Gastrocnemius medialis (tissue), 4 donors: ENCODE measurements around the gene LINGO1. TPM values are rescaled to one million over a fixed set of nuclear protein-coding genes. Genes with fewer than 3 reads are reported as not detected.

Experiments used
- ATAC-seq, 2 donors: fragments of 150-250 bp; one replicate each; pipeline ENCODE4 v1.9.1; 2016
- DNase-seq, 2 donors: peaks; one replicate each; pipeline ENCODE4 v3.0.0-alpha.2; 2019
- H3K27ac ChIP-seq, 4 donors: fragments of 200-600 bp; sonication (generic); 1 replicate in 1 of 4; 2 replicates in 3 of 4; pipeline ENCODE4 v1.5.1; 2016 to 2018; ENCODE audit warnings: mild to moderate bottlenecking in 2 of 4, moderate library complexity in 1 of 4
- H3K27me3 ChIP-seq, 3 donors: fragments of 200-600 bp; sonication (generic) in 2 of 3; 1 replicate in 1 of 3; 2 replicates in 2 of 3; pipeline versions ENCODE4 v1.5.1 to v1.6.0; 2016 to 2019; ENCODE audit warnings: mild to moderate bottlenecking in 1 of 3, moderate library complexity in 1 of 3
- H3K36me3 ChIP-seq, 2 donors: fragments of 200-600 bp; sonication (generic) in 1 of 2; one replicate each; pipeline ENCODE4 v1.5.1; 2017 to 2018
- H3K4me1 ChIP-seq, 2 donors: fragments of 200-600 bp; sonication (generic) in 1 of 2; one replicate each; pipeline ENCODE4 v1.5.1; 2016 to 2017; ENCODE audit warnings: mild to moderate bottlenecking in 2 of 2
- H3K4me3 ChIP-seq, 4 donors: fragments of 200-600 bp; sonication (generic) in 3 of 4; 1 replicate in 1 of 4; 2 replicates in 3 of 4; pipeline ENCODE4 v1.5.1; 2016 to 2019; ENCODE audit warnings: mild to moderate bottlenecking in 2 of 4
- H3K9me3 ChIP-seq, 3 donors: fragments of 200-600 bp; sonication (generic) in 2 of 3; 1 replicate in 1 of 3; 2 replicates in 2 of 3; pipeline ENCODE4 v1.5.1; 2016 to 2019
- POLR2A ChIP-seq, 2 donors: fragments of 450-650 bp; IDR thresholded peaks; one replicate each; pipeline ENCODE4 v1.6.1; 2017; ENCODE audit warnings: antibody characterized with exemption in 2 of 2, mild to moderate bottlenecking in 2 of 2, moderate library complexity in 2 of 2
- in situ Hi-C, 4 donors: fragments of 200-750 bp; cut with MboI; loops; one replicate each; pipeline versions ENCODE4 v1.15.0 to v1.8.0; 2017; ENCODE audit warnings: low sequenced_read_pairs in 4 of 4
- intact Hi-C: fragments of 100-400 bp; cut with DNase I; formaldehyde crosslinking; loops from one replicate; pipeline ENCODE4 v1.15.1; 2023; ENCODE audit warnings: low total_unique reads
- total RNA-seq, 4 donors: library from RNA; depleted of rRNA; stranded (reverse); fragments of >200 nt; gene quantifications; one replicate each; pipeline versions ENCODE4 v1.1.0 to v1.2.3, GENCODE V29; 2016
- TF ChIP-seq, protein P1 (sequence below), 5 experiments: fragments of 450-650 bp in 3 of 5; fragments of 200-600 bp in 2 of 5; sonication (generic) in 2 of 5; IDR thresholded peaks in 4 of 5; conservative IDR thresholded peaks in 1 of 5; 1 replicate in 4 of 5; 2 replicates in 1 of 5; pipeline ENCODE4 v1.5.1; 2016 to 2019; ENCODE audit warnings: antibody characterized with exemption in 5 of 5, mild to moderate bottlenecking in 3 of 5, moderate library complexity in 3 of 5

Gene LINGO1
- total RNA-seq, 4 donors from 2014 or later = 0.94 to 12.8 TPM; not detected in 2

DNA sequence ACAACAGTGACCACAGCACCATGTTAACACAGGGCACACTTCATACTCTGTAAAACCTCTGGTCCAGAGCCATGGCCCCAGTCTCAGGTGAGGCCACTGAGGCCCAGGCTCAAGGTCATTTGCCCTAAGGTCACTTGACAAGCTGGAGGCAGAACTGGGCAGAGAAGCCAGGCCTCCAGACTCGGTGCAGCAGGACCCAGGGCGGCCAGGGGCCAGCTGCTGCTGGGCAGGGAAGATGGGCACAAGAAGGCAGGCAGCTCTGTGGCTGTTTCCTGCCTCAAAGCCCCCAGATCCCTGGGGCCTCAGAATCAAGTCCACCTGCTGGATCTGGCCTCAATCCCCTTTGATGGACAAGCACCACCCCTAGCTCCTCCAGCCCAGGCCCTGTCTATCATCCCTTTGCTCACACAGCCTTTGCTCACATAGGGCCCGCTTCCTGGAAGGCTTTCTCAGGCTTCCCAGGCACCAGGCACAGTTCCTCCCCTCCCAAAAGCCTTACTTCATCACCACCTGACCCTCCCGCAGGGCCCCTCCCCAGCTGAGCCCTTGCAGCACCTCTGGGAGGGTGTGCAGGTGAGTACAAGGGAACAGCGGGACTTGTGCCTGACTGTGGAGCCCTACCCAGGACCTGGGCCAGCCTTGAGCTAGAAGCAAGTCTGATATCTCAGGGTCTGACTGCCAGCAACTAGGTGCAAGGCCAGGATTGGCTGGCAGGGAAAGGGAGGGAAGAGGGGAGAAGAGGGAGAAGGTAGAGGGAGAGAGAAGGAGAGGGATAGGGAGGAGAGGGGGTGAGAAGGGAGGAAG is 38.0 kb upstream of the LINGO1 start:
- Histone ChIP-seq H3K27me3 (peaks cover 6 to 18% (median 16%) of the 10 kb centered on the region in 3 donors), H3K4me3 (no peak overlapping the region), H3K36me3 (no peaks in the 10 kb centered on the region), H3K4me1 (no peaks in the 10 kb centered on the region), H3K27ac (no peak overlapping the region), H3K9me3 (no peaks in the 10 kb centered on the region)
- in situ Hi-C loops = no loop called here
- DNase-seq (no peak), ATAC-seq (no peak)
- intact Hi-C loops = no loop called here
- TF ChIP-seq, protein P1, sequence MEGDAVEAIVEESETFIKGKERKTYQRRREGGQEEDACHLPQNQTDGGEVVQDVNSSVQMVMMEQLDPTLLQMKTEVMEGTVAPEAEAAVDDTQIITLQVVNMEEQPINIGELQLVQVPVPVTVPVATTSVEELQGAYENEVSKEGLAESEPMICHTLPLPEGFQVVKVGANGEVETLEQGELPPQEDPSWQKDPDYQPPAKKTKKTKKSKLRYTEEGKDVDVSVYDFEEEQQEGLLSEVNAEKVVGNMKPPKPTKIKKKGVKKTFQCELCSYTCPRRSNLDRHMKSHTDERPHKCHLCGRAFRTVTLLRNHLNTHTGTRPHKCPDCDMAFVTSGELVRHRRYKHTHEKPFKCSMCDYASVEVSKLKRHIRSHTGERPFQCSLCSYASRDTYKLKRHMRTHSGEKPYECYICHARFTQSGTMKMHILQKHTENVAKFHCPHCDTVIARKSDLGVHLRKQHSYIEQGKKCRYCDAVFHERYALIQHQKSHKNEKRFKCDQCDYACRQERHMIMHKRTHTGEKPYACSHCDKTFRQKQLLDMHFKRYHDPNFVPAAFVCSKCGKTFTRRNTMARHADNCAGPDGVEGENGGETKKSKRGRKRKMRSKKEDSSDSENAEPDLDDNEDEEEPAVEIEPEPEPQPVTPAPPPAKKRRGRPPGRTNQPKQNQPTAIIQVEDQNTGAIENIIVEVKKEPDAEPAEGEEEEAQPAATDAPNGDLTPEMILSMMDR (IDR thresholded peaks at IDR 0.05 in 4 of 5, conservative IDR thresholded peaks at IDR 0.05 in 1 of 5) = no peak
- no peak for TF ChIP-seq POLR2A (IDR thresholded peaks at IDR 0.05)

DNA sequence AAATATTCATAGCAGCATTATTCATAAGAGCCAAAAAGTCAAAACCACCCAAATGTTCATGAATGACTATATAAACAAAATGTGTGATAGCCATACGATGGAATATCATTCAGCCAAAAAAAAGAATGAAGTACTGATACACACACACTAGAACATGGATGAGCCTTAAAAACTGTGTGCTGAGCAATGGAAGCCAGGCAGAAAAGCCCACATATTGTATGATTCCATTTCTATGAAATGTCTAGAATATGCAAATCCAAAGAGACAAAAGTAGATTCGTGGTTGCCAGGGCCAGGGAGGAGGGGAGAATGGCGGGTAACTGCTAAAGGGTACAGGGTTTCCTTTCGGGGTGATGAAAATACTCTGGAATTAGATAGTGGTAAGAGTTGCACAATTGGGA is 37.2 kb upstream of the LINGO1 start:
- Histone ChIP-seq H3K4me1 (no peaks in the 10 kb centered on the region), H3K27ac (no peak overlapping the region), H3K4me3 (no peak overlapping the region), H3K36me3 (no peaks in the 10 kb centered on the region), H3K27me3 (peaks cover 6 to 18% (median 16%) of the 10 kb centered on the region in 3 donors), H3K9me3 (no peaks in the 10 kb centered on the region)
- in situ Hi-C loops (no loop called here), intact Hi-C loops (no loop called here)
- ATAC-seq (no peak), DNase-seq (no peak)
- TF ChIP-seq POLR2A (IDR thresholded peaks at IDR 0.05) = no peak
- TF ChIP-seq, protein P1 (IDR thresholded peaks at IDR 0.05 in 4 of 5, conservative IDR thresholded peaks at IDR 0.05 in 1 of 5) = no peak

DNA sequence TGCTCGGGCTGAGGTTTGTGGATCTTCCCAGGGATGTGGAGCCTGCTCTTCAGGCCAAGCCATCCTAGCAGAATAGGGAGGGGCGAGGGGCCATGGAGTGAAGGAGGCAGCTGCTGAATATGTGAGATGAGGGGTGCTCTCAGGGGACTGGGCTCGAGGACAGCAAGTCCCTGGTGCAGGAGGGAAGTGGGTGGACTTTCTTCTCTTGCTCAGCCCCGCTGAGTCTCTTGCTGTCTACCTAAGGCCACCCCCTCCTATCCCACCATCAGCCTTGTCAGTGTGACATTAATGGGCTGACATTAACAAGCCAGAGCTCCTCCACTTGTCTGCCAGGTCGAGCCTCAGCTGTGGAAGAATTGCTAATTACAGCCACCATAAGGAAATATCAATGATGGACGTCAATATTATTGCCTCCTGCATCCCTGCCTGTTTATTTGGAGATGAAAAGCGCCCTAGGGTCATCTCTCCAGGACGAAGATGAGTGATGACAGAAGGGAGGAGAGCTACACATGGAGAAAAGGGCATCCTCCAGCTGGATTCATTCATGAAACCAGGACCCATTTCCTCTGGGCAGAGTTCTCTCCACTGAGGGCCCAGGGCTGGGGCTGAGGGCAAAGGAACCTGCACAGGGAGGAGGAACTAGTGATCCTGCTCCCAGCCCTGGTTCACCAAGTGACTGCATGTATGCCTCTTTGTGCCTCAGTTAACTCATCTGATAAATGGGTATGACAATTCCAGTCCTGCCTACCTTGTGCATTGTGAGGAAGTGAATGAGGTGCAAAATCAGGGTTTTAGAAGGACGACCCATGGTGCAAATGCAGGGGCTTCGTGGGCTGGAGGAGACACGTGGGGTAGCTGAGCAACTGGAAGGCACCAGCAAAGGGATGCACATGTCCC is 34.9 kb upstream of the LINGO1 start:
- intact Hi-C loops = no loop called here
- Histone ChIP-seq H3K4me1 (no peaks in the 10 kb centered on the region), H3K27me3 (peaks cover 6 to 13% (median 12%) of the 10 kb centered on the region in 3 donors), H3K9me3 (no peaks in the 10 kb centered on the region), H3K27ac (no peak overlapping the region), H3K4me3 (no peak overlapping the region), H3K36me3 (no peaks in the 10 kb centered on the region)
- ATAC-seq (no peak), DNase-seq (no peak)
- TF ChIP-seq, protein P1 (IDR thresholded peaks at IDR 0.05 in 4 of 5, conservative IDR thresholded peaks at IDR 0.05 in 1 of 5) = no peak
- no peak for TF ChIP-seq POLR2A (IDR thresholded peaks at IDR 0.05)
- in situ Hi-C loops = no loop called here

DNA sequence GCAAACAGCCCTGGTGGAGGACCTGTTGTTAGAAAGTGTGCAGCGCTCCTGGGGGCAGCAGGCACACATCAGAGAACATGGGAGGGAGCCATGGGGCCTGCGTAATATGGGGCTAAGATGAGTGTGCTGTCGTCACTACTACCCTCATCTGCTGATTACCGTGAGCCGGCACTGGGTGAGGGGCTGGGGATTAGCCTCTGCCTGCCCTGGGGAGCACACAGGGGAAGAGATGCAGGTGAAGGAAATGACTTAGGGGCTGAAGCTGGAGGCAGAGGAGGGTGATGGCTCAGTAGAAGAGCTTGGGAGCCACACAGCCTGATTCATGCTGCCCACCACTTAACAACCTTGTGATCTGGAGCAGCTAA is 33.6 kb upstream of the LINGO1 start:
- intact Hi-C loops (no loop called here), in situ Hi-C loops (no loop called here)
- TF ChIP-seq POLR2A (IDR thresholded peaks at IDR 0.05) = no peak
- DNase-seq (no peak), ATAC-seq (no peak)
- Histone ChIP-seq H3K36me3 (no peaks in the 10 kb centered on the region), H3K9me3 (no peaks in the 10 kb centered on the region), H3K4me1 (no peaks in the 10 kb centered on the region), H3K4me3 (no peak overlapping the region), H3K27me3 (peaks cover under 1 to 3% (median 3%) of the 10 kb centered on the region in 3 donors), H3K27ac (no peak overlapping the region)
